GM19238 (cell line): ENCODE measurements around the gene ABTB2.

Experiments used
- DNase-seq: peaks from one replicate; pipeline ENCODE4 v3.0.0; 2011; ENCODE audit warnings: low spot score; ENCODE audit not compliant: insufficient read length

Gene ABTB2

DNA sequence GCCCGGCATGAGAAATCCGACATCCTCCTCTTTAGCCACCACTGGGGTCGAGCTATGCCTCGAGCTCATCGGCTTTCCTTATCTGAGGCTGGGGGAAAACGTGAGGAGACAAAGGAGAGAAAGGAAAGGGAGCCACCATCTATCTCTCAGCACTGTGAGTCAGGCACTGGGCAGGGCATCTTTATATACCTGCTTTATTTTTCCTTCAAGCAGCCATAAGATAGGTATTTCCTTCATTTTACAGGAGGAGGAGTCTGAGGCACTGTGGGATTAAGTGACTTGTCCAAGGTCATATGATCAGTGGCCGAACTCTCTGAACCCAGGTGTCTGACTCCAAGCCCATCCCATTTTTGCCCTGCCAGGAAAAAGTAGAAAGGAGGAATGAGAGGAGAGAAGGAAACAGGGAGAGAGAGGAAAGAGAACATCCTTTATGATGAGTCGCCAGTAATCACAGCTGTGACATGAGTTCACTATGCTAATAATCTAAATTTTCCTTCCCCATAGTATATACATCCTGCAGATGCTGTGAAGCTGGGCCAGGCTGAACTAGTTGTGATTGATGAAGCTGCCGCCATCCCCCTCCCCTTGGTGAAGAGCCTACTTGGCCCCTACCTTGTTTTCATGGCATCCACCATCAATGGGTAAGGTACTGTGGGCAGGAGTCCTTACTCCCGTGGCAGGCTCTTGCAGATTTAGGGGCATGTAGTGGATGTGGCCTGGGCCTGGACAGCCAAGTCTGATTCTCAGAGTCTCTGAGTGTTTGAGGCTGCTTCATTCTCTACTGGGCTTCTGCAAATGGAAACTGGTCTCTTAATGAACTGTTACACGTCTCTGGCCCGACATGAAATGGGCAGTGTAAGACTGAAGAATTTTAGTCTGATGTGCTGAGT lies 230.6 kb downstream of the ABTB2 start:
- no peak for DNase-seq

DNA sequence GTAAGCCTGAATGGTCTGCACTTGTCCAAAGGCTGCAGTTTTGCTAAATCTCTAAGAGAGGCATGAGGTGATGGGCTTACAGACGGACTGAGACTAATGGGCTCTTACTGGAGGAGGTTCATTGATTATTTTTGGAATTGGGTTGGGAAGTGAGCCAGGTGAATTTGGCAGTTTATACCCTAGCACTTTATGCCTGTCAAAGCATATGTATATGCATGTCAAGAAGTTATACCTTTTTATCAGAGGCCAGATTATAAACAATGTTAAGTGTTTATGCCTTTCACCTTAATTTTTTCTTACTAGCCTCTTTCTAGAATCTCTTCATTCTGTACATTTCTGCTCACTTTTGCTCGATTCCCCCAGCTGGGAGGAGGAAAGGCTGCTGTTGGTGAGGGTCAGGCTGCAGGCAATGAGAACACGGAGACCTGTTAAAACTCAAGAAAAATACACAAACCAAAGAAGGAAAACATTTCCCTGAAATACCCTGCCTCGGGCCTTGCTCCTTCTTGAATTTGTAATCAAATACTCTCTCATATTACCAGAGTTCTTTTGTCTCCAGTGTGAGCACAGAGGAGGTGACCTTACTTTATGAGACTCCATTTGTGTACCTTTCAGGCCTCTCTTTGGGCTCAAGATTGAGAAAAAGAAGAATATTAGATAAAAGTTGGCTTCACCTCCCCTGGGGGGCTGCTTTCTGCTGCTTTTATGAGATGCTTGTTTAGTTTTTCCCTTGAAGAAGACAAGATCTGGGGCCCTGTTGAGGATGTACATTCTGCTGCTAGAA lies 232.7 kb downstream of the ABTB2 start:
- no peak for DNase-seq

DNA sequence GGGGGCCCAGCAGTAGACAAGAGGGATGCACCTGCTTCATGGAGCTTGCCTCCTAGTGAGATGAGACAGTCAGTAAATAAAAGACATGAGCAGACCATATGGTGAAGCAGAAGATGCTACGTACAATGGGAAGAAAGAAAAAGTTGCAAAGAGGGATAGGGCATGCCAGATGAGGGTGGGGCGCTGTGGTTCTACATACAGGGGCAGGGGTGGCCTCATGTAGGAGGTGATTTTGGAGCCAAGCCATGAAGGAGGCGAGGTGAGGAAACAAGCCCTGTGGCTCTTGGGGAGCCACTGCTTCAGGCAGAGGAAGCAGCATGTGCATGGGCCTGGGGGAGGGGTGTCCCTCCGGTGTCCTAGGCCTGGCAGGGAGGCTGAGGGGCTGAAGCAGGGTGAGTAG lies 237.2 kb downstream of the ABTB2 start:
- no peak for DNase-seq

DNA sequence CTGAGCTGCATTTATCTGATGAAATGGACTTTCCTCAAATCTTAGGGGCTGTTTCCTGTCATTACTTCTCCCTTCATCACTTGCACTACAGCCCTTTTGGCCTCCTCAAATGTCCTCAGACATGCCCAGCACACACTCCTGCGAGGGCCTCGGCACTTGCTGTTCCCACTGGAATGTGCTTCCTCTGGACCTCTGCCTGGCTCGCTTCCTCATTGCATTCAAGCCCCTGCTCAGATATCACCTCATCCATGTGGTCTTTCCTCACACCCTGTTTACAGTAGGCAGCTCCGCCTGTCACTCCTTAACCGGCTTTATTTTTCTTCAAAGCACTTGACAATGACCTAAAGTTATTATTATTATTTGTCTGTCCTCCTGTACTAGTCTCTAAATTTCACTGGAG lies 243.3 kb downstream of the ABTB2 start:
- no peak for DNase-seq

DNA sequence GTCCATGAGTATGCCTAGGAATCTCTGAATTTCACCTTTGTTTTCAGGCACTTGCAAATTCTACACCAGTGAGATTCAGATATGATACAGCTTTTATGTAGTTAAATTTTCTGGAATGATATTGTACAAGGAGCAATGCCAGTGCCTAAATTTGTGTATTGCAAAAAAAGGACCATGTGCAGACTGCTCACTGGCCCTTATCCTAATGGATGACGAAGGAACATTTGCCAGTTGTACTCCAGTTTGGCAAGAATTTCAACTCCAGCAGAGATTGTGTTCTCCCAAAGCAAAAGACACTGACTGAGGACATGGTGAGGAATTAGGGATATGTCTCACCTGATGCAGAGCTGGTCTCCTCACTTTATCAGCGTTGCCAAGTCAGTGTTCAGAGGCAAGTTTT lies 243.8 kb downstream of the ABTB2 start:
- DNase-seq = no peak

DNA sequence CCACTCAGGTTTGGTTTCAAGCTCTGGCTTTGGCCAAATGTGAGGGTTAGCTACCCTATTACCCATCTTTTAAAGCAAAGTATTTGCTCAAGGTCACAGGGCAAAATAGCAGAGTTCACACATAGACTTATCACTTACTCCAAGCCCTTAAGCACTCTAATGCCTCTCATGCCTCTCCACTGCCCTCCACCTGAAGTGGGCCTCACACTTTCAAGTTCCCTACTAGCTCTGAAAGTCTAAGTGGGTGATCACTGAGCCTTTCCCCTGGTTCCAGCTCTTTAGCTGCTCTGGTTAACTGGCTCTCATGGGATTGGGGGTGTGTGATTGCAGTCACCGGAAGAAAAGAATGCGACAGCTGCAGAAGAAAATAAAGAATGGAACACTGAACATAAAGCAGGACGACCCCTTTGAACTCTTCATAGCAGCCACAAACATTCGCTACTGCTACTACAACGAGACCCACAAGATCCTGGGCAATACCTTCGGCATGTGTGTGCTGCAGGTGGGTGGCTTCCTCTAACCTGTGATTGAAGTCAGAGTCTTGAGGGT lies 246.0 kb downstream of the ABTB2 start:
- DNase-seq = no peak

DNA sequence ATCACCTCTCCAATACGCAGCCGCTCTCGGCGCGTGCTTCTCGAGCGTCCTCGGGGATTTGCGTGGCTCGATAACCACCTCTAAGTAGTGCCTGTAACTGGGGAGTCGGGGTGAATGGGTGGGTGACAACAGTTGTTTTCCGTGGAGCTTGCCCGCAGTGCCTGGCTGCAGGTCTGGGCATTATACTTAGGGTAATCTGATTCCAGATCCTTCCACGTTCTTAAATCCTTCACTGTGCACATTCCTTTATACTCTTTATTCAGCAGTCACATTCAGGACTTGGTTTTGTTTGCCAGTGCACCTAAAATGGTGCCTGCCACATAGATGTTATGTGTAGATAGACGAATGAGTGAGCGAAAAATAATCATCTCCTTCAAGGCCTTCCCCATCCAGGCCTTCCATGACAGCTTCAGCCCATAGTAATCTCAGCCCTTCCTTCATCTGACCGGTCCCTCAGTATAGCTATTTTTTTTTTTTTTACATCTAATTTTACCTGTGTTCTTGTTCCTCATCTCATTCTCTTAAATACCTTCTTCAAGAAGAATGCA lies 251.8 kb downstream of the ABTB2 start:
- DNase-seq = no peak

DNA sequence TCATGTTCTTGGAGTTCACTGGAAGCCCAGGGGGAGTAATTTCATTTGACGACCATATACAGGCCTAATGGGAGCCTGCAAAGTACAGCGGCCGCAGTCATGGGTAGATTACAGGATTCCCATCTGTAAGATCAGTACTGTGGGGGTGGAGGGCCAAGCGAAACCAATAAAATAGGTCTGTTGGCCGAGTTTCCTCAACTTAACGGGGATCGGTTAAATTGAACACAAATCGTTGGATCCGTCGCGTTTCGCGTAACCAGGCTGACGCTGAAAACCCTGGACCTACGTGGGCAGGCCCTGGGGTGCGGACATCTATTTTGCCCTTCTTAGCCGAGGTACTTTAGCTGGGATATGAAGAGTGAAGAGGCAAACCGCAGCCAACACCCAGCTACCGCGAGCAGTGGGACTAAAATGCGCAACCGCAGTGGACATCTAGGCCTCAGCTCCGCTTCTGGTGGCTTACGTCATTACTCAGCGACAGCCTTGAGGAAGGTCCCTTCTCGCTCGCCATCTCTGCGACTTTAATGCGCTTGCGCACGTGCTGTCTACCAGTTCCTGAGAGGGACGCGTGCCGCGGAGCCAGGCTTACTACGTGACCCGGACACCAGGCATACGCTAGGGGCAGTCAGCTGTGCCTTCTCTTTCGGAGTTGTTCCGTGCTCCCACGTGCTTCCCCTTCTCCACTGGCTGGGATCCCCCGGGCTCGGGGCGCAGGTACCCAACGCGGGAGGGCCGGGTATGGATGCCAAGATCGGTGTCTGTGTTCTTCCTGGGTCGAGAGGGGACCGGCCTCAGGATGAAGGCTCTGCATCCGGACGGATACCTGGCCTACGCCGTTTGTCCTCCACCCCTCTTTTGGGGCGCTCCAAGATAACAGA lies 252.5 kb downstream of the ABTB2 start, which contains the start of gene NAT10:
TSS of gene NAT10 (plus strand) at position 551 of the 878 bp plus-strand sequence. CDS start 2,597 bp downstream, outside the sequence.
- DNase-seq = peak; percentile 78

DNA sequence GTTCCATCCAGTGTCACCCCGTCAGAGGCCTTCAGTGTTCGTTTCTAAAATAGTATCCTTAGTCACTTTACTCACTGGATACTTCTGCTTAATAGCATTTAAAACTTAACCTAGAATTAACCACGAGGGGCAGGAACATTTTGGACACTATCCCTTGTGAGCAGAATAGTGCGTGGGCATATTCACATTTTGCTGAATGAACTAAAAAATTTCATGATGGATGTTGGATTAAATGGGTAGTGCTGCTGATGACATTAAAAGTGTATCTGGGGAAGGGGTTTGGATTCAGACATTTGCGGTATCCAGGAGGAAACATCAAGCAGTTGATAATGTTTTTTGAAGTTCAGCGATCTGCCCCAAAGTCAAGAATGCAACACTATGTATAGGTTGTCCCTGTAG lies 253.1 kb downstream of the ABTB2 start:
- no peak for DNase-seq
